ENCODE measurements around the gene MINK1. TPM values are rescaled to one million over a fixed set of nuclear protein-coding genes. Genes with fewer than 3 reads are reported as not detected.

MINK1 gene
- polyA plus RNA-seq, 2 of the 4 experiments (the other 2 are of a cell fraction) = 41.3 to 66.9 TPM

GRCh38 chr17:4859816-4860625 lies 26.9 kb downstream of the MINK1 start:
- TF ChIP-seq TFCP2L1 (CRISPR knock-in tag; IDR thresholded peaks at IDR 0.05) (no peak), NFE2L2 (conservative IDR thresholded peaks at IDR 0.05; ENCODE audit: low read length) (no peak), CBX8 (IDR thresholded peaks at IDR 0.05) (no peak), CHD2 (IDR thresholded peaks at IDR 0.05; ENCODE audit: low read length, partially characterized antibody) (no peak), HES2 (IDR thresholded peaks at IDR 0.05) (no peak), CBX2 (IDR thresholded peaks at IDR 0.05; ENCODE audit: borderline replicate concordance, low read depth) (no peak), FOSL2 (IDR thresholded peaks at IDR 0.05) (no peak), FOSL2 (CRISPR knock-in tag; IDR thresholded peaks at IDR 0.05) (no peak), KDM1A (IDR thresholded peaks at IDR 0.05; ENCODE audit: low read depth) (no peak), HOXB13 (CRISPR knock-in tag; IDR thresholded peaks at IDR 0.05; ENCODE audit: low read depth) (no peak), CTCF (IDR thresholded peaks at IDR 0.05) (no peak)
- ChIA-PET POLR2A (no interaction called here), CTCF (interaction anchor here (1.0 to 5.5 kb wide), 7 partner anchors 10 to 293 kb away, joined by 4 to 23 read pairs (median 9); partner anchors contain the start of genes ARRB2, GLTPD2 and MINK1)
- H3K4me3 ChIP-seq = no peak overlapping the region
- H3K9me3 ChIP-seq = no peaks in the 10 kb centered on the region
- H3K4me1 ChIP-seq = peaks cover 20% of the 10 kb centered on the region
- no peak overlapping the region for H3K4me2 ChIP-seq
- FAIRE-seq (no peak), DNase-seq (ENCODE audit: low read depth in 1 of 2, low spot score in 1 of 2) (no peak), ATAC-seq (no peak)
- WGBS (ENCODE audit: missing lambda C conversion rate) = 93% methylated on average over 32 of the region's 32 CpGs
- H3K27ac ChIP-seq = no peak overlapping the region

- ATAC-seq (peak in 1 of 2 experiments; percentile 31; a peak in 1 of 6 replicates), DNase-seq (ENCODE audit: low read depth in 1 of 2, low spot score in 1 of 2) (no peak), FAIRE-seq (no peak)
- Histone ChIP-seq H3K27ac (no peak overlapping the region), H3K9me3 (no peaks in the 10 kb centered on the region), H3K4me3 (no peak overlapping the region), H3K4me1 (peaks cover 20% of the 10 kb centered on the region), H3K4me2 (no peak overlapping the region)
- POLR2A ChIA-PET = no interaction called here
- TF ChIP-seq REST (IDR thresholded peaks at IDR 0.05) (no peak), HMGXB4 (CRISPR knock-in tag; IDR thresholded peaks at IDR 0.05; ENCODE audit: borderline replicate concordance) (no peak), HDAC2 (IDR thresholded peaks at IDR 0.05) (no peak), HOXB13 (CRISPR knock-in tag; IDR thresholded peaks at IDR 0.05; ENCODE audit: low read depth) (no peak), SMC3 (IDR thresholded peaks at IDR 0.05) (no peak), RFX5 (IDR thresholded peaks at IDR 0.05) (no peak), CBX2 (IDR thresholded peaks at IDR 0.05; ENCODE audit: borderline replicate concordance, low read depth) (no peak), CTCF (IDR thresholded peaks at IDR 0.05) (no peak), FOSB (CRISPR knock-in tag; IDR thresholded peaks at IDR 0.05) (no peak), CBX8 (IDR thresholded peaks at IDR 0.05) (no peak), RARB (CRISPR knock-in tag; IDR thresholded peaks at IDR 0.05) (no peak)
- CTCF ChIA-PET = interaction anchor here (0.6 to 5.5 kb wide), 8 partner anchors 9 to 294 kb away, joined by 3 to 23 read pairs (median 4); partner anchors contain the start of genes GLTPD2 and MINK1
- WGBS (ENCODE audit: missing lambda C conversion rate) = 90% methylated on average over 9 of the region's 9 CpGs
These were observed 27.5 kb downstream of the MINK1 start for GRCh38 chr17:4860651-4861050.

All from A549 (cell line).